Ectodermal cell (in vitro differentiated cells): ENCODE data around the gene MRAS.
"Not testable (repeated sequence)": the region's sequence is repeated elsewhere in the genome, so short reads cannot be mapped to it uniquely, and the experiment has no call there.

Experiments
- H3K27ac ChIP-seq: 2 replicates; pipeline ENCODE4 v1.7.0; 2013; ENCODE audit warnings: mild to moderate bottlenecking, low read depth, low read length; ENCODE audit not compliant: insufficient read depth, poor library complexity, severe bottlenecking
- H3K27me3 ChIP-seq: 2 replicates; pipeline ENCODE4 v1.7.0; 2013; ENCODE audit warnings: mild to moderate bottlenecking, low read length; ENCODE audit not compliant: insufficient read depth, control insufficient read depth, poor library complexity, severe bottlenecking
- H3K36me3 ChIP-seq: one replicate; pipeline ENCODE4 v1.7.0; 2013; ENCODE audit warnings: low read length; ENCODE audit not compliant: control insufficient read depth, insufficient read depth
- H3K4me1 ChIP-seq: one replicate; pipeline ENCODE4 v1.7.0; 2013; ENCODE audit warnings: low read length; ENCODE audit not compliant: control insufficient read depth, insufficient read depth
- H3K4me3 ChIP-seq: 2 replicates; pipeline ENCODE4 v1.7.0; 2013; ENCODE audit warnings: low read depth, low read length, control low read depth; ENCODE audit not compliant: insufficient read depth
- H3K9me3 ChIP-seq: 2 replicates; pipeline ENCODE4 v1.7.0; 2013; ENCODE audit warnings: mild to moderate bottlenecking, low read length, moderate library complexity; ENCODE audit not compliant: control insufficient read depth
- WGBS, 2 experiments: methylation state at CpG; one replicate each; pipeline ENCODE4 v1.1.7; 2013; ENCODE audit warnings: missing lambda C conversion rate in 2 of 2; 5-methylcytosine and 5-hydroxymethylcytosine counted together

MRAS gene

GRCh38 chr3:138451595-138452162, 103.3 kb downstream of the MRAS start:
- 91 to 92% methylated on average over 43 of the region's 43 CpGs for WGBS, 2 experiments
- H3K4me1 ChIP-seq, result no peaks in the 10 kb centered on the region
- no peaks in the 10 kb centered on the region for H3K36me3 ChIP-seq

DNA sequence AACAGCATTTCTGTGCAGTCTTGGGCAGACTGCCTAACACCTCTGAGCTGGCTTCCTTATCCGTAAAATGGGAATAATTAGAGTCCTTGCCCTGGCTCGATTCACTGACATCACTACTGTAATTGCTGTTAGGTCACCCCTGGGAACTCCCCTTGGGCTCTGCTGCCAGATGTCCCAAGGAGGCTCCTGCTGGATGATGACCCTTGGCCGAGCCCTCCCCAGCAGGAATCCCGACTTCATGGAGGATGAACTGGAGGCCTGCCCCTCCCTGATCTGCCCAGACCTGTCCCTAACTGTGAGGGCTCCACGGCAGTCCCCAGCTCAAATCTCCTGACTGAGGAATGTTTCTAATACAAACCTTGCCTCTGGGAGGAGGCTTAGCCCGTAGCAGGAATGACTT, 104.1 kb downstream of the MRAS start:
- Histone ChIP-seq H3K36me3 (no peaks in the 10 kb centered on the region), H3K27ac (no peak overlapping the region)
- 76 to 79% methylated on average over 6 of the region's 6 CpGs for WGBS, 2 experiments

More at GRCh38 chr3:138451595-138452162, 103.3 kb downstream of the MRAS start:
- Histone ChIP-seq H3K9me3 (no peaks in the 10 kb centered on the region), H3K27ac (no peak overlapping the region), H3K4me3 (no peak overlapping the region), H3K27me3 (no peaks in the 10 kb centered on the region)

DNA sequence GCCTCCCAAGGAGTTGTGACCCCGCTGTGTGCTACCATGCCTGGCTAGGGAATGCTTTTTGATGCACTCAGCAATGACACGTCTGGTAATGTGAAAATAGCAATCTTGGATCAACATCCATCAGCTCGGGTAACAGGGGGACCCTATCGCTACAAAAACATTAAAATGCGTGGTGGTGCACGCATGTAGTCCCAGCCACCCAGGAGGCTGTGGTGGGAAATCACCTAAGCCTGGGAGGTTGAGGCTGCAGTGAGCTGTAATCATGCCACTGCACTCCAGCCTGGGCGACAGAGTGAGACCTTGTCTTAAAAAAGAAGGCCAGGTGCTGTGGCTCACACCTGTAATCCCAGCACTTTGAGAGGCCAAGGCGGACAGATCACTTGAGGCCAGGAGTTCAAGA, 105.6 kb downstream of the MRAS start:
- H3K36me3 ChIP-seq, H3K9me3 ChIP-seq, H3K4me1 ChIP-seq, H3K27ac ChIP-seq, H3K27me3 ChIP-seq, H3K4me3 ChIP-seq: not testable (repeated sequence)
- WGBS, 2 experiments, result 86% methylated on average over 8 of the region's 8 CpGs

More for the DNA sequence above, 104.1 kb downstream of the MRAS start:
- no peaks in the 10 kb centered on the region for H3K9me3 ChIP-seq
- H3K27me3 ChIP-seq, result no peaks in the 10 kb centered on the region
- H3K4me1 ChIP-seq, result no peaks in the 10 kb centered on the region
- no peak overlapping the region for H3K4me3 ChIP-seq
